Keratinocyte (primary cell): ENCODE results near the gene GNG8. TPM values are rescaled to one million over a fixed set of nuclear protein-coding genes. Genes with fewer than 3 reads are reported as not detected.

Experiments
- DNase-seq: peaks from one replicate; pipeline ENCODE4 v3.0.0-alpha.2; 2011; ENCODE audit warnings: low read depth, missing footprints, low spot score
- FAIRE-seq: peaks from 2 replicates; lab custom pipeline; 2011; peaks lifted over from hg19 to GRCh38; lab: Jason Lieb, UNC
- H2AFZ ChIP-seq: 2 replicates; pipeline ENCODE4 v1.6.0; 2012; ENCODE audit warnings: low read length, control low read depth, inconsistent platforms; ENCODE audit not compliant: control insufficient read depth
- H3K27ac ChIP-seq: 2 replicates; pipeline ENCODE4 v1.5.1; 2011; ENCODE audit warnings: low read length; ENCODE audit not compliant: control insufficient read depth, insufficient read depth
- H3K27me3 ChIP-seq: 3 replicates; pipeline ENCODE4 v1.6.0; 2011; ENCODE audit warnings: low read length; ENCODE audit not compliant: control insufficient read depth, insufficient read depth; ENCODE audit errors: extremely low read depth
- H3K36me3 ChIP-seq, 2 experiments: 2 replicates in 1 of 2; 3 replicates in 1 of 2; pipeline ENCODE4 v1.5.1; 2011; ENCODE audit warnings: low read length in 2 of 2, mild to moderate bottlenecking in 1 of 2; ENCODE audit not compliant: control insufficient read depth in 2 of 2, insufficient read depth in 2 of 2; ENCODE audit errors: extremely low read depth in 1 of 2
- H3K4me1 ChIP-seq: 3 replicates; pipeline ENCODE4 v1.5.1; 2011; ENCODE audit warnings: low read length; ENCODE audit not compliant: control insufficient read depth, insufficient read depth; ENCODE audit errors: extremely low read depth
- H3K4me2 ChIP-seq: 3 replicates; pipeline ENCODE4 v1.6.0; 2011; ENCODE audit warnings: low read depth, low read length; ENCODE audit not compliant: control insufficient read depth, insufficient read depth; ENCODE audit errors: extremely low read depth
- H3K4me3 ChIP-seq, 3 experiments: fragments of 200-600 bp in 1 of 3; sonication (generic) in 1 of 3; 2 replicates in 2 of 3; 3 replicates in 1 of 3; pipeline ENCODE4 v1.5.1; 2011 to 2016; ENCODE audit warnings: low read length in 3 of 3, mild to moderate bottlenecking in 3 of 3, control low read depth in 2 of 3, inconsistent platforms in 1 of 3, low read depth in 1 of 3, mixed read lengths in 1 of 3, mixed run types in 1 of 3, moderate library complexity in 1 of 3; ENCODE audit not compliant: control insufficient read depth in 2 of 3, insufficient read depth in 2 of 3; ENCODE audit errors: extremely low read depth in 1 of 3
- H3K79me2 ChIP-seq: 2 replicates; pipeline ENCODE4 v1.6.0; 2012; ENCODE audit warnings: low read length; ENCODE audit not compliant: control insufficient read depth, insufficient read depth
- H3K9ac ChIP-seq: 3 replicates; pipeline ENCODE4 v1.6.0; 2011; ENCODE audit warnings: low read length; ENCODE audit not compliant: control insufficient read depth, insufficient read depth; ENCODE audit errors: extremely low read depth
- H3K9me1 ChIP-seq: 3 replicates; pipeline ENCODE4 v1.6.0; 2011; ENCODE audit warnings: low read length; ENCODE audit not compliant: control insufficient read depth, insufficient read depth; ENCODE audit errors: extremely low read depth
- H3K9me3 ChIP-seq: 2 replicates; pipeline ENCODE4 v1.5.1; 2012; ENCODE audit warnings: low read depth, low read length; ENCODE audit not compliant: control insufficient read depth
- H4K20me1 ChIP-seq: 3 replicates; pipeline ENCODE4 v1.6.0; 2011; ENCODE audit warnings: low read length; ENCODE audit not compliant: control insufficient read depth, insufficient read depth; ENCODE audit errors: extremely low read depth
- EZH2 ChIP-seq: IDR thresholded peaks from one replicate; pipeline ENCODE4 v1.6.1; 2012; ENCODE audit warnings: inconsistent platforms, mild to moderate bottlenecking, low read length, moderate library complexity
- dilution Hi-C: fragments of 300-500 bp; cut with MboI; formaldehyde crosslinking; loops from one replicate; pipeline ENCODE4 v1.7.0; 2020; ENCODE audit warnings: low sequenced_read_pairs; ENCODE audit not compliant: extremely low pct_ligation_motif_present
- polyA plus RNA-seq, 5 experiments: library from polyadenylated mRNA; depleted of rRNA in 3 of 5; stranded (reverse) in 3 of 5; stranded (forward) in 1 of 5; unstranded in 1 of 5; fragments of >200 nt; gene quantifications; 1 replicate in 1 of 5; 2 replicates in 3 of 5; 3 replicates in 1 of 5; pipeline versions ENCODE4 v1.2.1 to v1.2.3, GENCODE V29; 2011 to 2012; ENCODE audit warnings: missing spikeins in 2 of 5, low read depth in 1 of 5, low replicate concordance in 1 of 5
- TF ChIP-seq, protein P1 (sequence below), 3 experiments: IDR thresholded peaks in 1 of 3; conservative IDR thresholded peaks in 1 of 3; optimal IDR thresholded peaks in 1 of 3; 2 replicates in 2 of 3; 3 replicates in 1 of 3; pipeline versions ENCODE3 to v1.5.1; 2011; ENCODE audit warnings: low read length in 3 of 3, mild to moderate bottlenecking in 3 of 3, moderate library complexity in 2 of 3, control low read depth in 1 of 3, inconsistent platforms in 1 of 3; ENCODE audit not compliant: insufficient read depth in 2 of 3; ENCODE audit errors: extremely low read depth in 1 of 3

The GNG8 gene
- polyA plus RNA-seq, 1 donor (not counting 4 experiments of a cell fraction or from before 2014, with no cell fraction given): not detected

DNA sequence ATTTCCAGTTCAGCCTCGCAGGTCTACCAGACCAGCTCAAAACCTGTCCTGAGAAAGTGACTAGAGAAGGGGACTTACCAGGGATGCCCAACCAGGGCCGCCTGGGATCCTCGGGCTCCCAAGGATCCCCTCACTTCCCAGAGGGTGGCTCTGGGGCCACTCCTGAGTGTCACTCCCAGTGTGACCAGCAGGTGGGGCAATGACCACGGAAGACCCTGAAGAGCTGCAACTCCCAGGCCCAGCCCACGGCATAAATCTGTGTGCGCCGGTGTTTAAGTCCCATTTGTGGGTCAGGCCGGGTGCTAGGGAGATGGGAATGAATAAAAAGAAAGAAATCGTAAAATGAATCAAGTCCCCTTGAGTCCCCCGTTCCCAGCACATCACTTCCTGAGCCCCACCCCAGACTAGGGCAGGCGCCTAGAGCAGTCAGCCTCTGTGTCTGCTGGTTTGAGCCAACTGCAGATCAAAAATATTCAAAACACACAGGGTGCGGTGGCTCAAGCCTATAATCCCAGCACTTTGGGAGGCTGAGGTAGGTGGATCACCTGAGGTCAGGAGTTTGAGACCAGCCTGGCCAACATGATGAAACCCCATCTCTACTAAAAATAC is 21.8 kb downstream of the GNG8 start:
- no peaks in the 10 kb centered on the region for H3K4me1 ChIP-seq
- no peak overlapping the region for H2AFZ ChIP-seq
- H4K20me1 ChIP-seq: peaks cover 4% of the 10 kb centered on the region
- H3K4me3 ChIP-seq: no peak overlapping the region
- H3K9me3 ChIP-seq: no peaks in the 10 kb centered on the region
- no peaks in the 10 kb centered on the region for H3K27me3 ChIP-seq
- H3K9me1 ChIP-seq: no peaks in the 10 kb centered on the region
- no peak overlapping the region for H3K9ac ChIP-seq
- FAIRE-seq (no peak), DNase-seq (no peak)
- dilution Hi-C loops: no loop called here
- no peak overlapping the region for H3K4me2 ChIP-seq
- no peak for TF ChIP-seq EZH2
- TF ChIP-seq, protein P1, sequence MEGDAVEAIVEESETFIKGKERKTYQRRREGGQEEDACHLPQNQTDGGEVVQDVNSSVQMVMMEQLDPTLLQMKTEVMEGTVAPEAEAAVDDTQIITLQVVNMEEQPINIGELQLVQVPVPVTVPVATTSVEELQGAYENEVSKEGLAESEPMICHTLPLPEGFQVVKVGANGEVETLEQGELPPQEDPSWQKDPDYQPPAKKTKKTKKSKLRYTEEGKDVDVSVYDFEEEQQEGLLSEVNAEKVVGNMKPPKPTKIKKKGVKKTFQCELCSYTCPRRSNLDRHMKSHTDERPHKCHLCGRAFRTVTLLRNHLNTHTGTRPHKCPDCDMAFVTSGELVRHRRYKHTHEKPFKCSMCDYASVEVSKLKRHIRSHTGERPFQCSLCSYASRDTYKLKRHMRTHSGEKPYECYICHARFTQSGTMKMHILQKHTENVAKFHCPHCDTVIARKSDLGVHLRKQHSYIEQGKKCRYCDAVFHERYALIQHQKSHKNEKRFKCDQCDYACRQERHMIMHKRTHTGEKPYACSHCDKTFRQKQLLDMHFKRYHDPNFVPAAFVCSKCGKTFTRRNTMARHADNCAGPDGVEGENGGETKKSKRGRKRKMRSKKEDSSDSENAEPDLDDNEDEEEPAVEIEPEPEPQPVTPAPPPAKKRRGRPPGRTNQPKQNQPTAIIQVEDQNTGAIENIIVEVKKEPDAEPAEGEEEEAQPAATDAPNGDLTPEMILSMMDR (optimal IDR thresholded peaks at IDR 0.05 in 1 of 3, IDR thresholded peaks at IDR 0.05 in 1 of 3, conservative IDR thresholded peaks at IDR 0.05 in 1 of 3; ENCODE audit: extremely low read depth in 1 of 3, insufficient read depth in 2 of 3, low read length in 3 of 3): peak; percentile 85 to 88 (median 87)
- H3K79me2 ChIP-seq: no peaks in the 10 kb centered on the region
- H3K36me3 ChIP-seq: peaks cover 12 to 13% of the 10 kb centered on the region in 2 experiments
- H3K27ac ChIP-seq: no peak overlapping the region

DNA sequence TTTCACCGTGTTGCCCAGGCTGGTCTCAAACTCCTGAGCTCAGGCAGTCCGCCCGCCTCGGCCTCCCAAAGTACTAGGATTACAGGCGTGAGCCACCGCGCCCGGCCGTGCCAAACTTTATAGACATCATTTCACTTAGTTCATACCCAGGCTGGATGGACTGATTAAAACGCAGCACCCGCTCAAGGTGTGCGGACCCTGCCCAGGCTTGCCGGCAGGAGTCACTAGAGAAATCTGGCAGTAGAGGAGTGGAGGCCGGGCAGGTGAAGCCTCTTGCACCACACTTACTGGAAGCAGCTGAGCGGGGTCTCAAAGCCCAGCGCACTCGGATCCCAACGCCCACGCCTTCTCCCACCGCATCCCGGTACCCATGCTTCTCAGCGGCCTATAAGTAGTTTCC is 22.5 kb downstream of the GNG8 start:
- H3K27ac ChIP-seq: no peak overlapping the region
- no peaks in the 10 kb centered on the region for H3K4me1 ChIP-seq
- DNase-seq (no peak), FAIRE-seq (no peak)
- H3K4me2 ChIP-seq: no peak overlapping the region
- H2AFZ ChIP-seq: no peak overlapping the region
- peaks cover 4% of the 10 kb centered on the region for H4K20me1 ChIP-seq
- no peaks in the 10 kb centered on the region for H3K79me2 ChIP-seq
- no peaks in the 10 kb centered on the region for H3K9me3 ChIP-seq
- no peak for TF ChIP-seq EZH2
- TF ChIP-seq, protein P1 (optimal IDR thresholded peaks at IDR 0.05 in 1 of 3, IDR thresholded peaks at IDR 0.05 in 1 of 3, conservative IDR thresholded peaks at IDR 0.05 in 1 of 3; ENCODE audit: extremely low read depth in 1 of 3, insufficient read depth in 2 of 3, low read length in 3 of 3): peak in 1 of 3 experiments; percentile 4
- no peak overlapping the region for H3K9ac ChIP-seq
- H3K4me3 ChIP-seq: no peak overlapping the region
- H3K27me3 ChIP-seq: no peaks in the 10 kb centered on the region
- dilution Hi-C loops: no loop called here
- peaks cover 17 to 20% of the 10 kb centered on the region in 2 experiments for H3K36me3 ChIP-seq
- no peaks in the 10 kb centered on the region for H3K9me1 ChIP-seq
